Liver (tissue), 9 donors: ENCODE results near the gene ILK. TPM values are rescaled to one million over a fixed set of nuclear protein-coding genes. Genes with fewer than 3 reads are reported as not detected.

ENCODE experiments used
- DNase-seq: peaks from one replicate; pipeline ENCODE4 v3.0.0-alpha.2; 2017; ENCODE audit warnings: low spot score
- H3K27ac ChIP-seq, 2 donors: one replicate each; pipeline ENCODE4 v1.7.0; 2013; ENCODE audit warnings: inconsistent platforms in 2 of 2, low read length in 2 of 2, control low read depth in 1 of 2, low read depth in 1 of 2, mild to moderate bottlenecking in 1 of 2
- H3K27me3 ChIP-seq, 4 donors: one replicate each; pipeline versions ENCODE4 v1.6.1 to v1.7.0; 2013; ENCODE audit warnings: low read length in 3 of 4, inconsistent platforms in 1 of 4, mild to moderate bottlenecking in 1 of 4, moderate library complexity in 1 of 4; ENCODE audit not compliant: control insufficient read depth in 4 of 4, insufficient read depth in 4 of 4
- H3K36me3 ChIP-seq, 4 donors: one replicate each; pipeline versions ENCODE4 v1.6.1 to v1.7.0; 2013; ENCODE audit warnings: low read length in 3 of 4, mild to moderate bottlenecking in 3 of 4, low read depth in 1 of 4, moderate library complexity in 1 of 4; ENCODE audit not compliant: control insufficient read depth in 4 of 4, insufficient read depth in 3 of 4
- H3K4me1 ChIP-seq, 4 donors: one replicate each; pipeline versions ENCODE4 v1.6.1 to v1.7.0; 2013; ENCODE audit warnings: low read length in 3 of 4, mild to moderate bottlenecking in 3 of 4, moderate library complexity in 1 of 4; ENCODE audit not compliant: control insufficient read depth in 4 of 4, insufficient read depth in 4 of 4
- H3K4me3 ChIP-seq, 3 donors: one replicate each; pipeline versions ENCODE4 v1.6.1 to v1.7.0; 2013; ENCODE audit warnings: low read length in 3 of 3, control low read depth in 1 of 3, low read depth in 1 of 3, mild to moderate bottlenecking in 1 of 3
- H3K9ac ChIP-seq, 2 donors: one replicate each; pipeline ENCODE4 v1.7.0; 2013; ENCODE audit warnings: low read length in 2 of 2, mild to moderate bottlenecking in 2 of 2, moderate library complexity in 2 of 2, control low read depth in 1 of 2, low read depth in 1 of 2
- H3K9me3 ChIP-seq, 4 donors: one replicate each; pipeline versions ENCODE4 v1.6.1 to v1.7.0; 2013; ENCODE audit warnings: low read length in 3 of 4; ENCODE audit not compliant: control insufficient read depth in 4 of 4
- ATF3 ChIP-seq: IDR thresholded peaks from 2 replicates; pipeline ENCODE4 v1.6.1; 2016; ENCODE audit warnings: antibody characterized with exemption
- CTCF ChIP-seq: fragments of 150-350 bp; IDR thresholded peaks from 2 replicates; pipeline ENCODE4 v1.5.1; 2017; ENCODE audit warnings: improper control_type of control experiment, low read depth, low read length; ENCODE audit not compliant: missing input control
- EGR1 ChIP-seq, 2 donors: IDR thresholded peaks; 2 replicates each; pipeline ENCODE4 v1.6.1; 2016 to 2018; ENCODE audit warnings: antibody characterized with exemption in 2 of 2, low read depth in 2 of 2
- FOXA1 ChIP-seq: IDR thresholded peaks from 2 replicates; pipeline ENCODE4 v1.6.1; 2016; ENCODE audit warnings: antibody characterized with exemption
- FOXA2 ChIP-seq: IDR thresholded peaks from 2 replicates; pipeline ENCODE4 v1.6.1; 2016; ENCODE audit warnings: antibody characterized with exemption
- GABPA ChIP-seq, 2 donors: IDR thresholded peaks in 1 of 2; conservative IDR thresholded peaks in 1 of 2; 2 replicates each; pipeline ENCODE4 v1.6.1; 2016; ENCODE audit warnings: antibody characterized with exemption in 2 of 2, mild to moderate bottlenecking in 1 of 2, moderate library complexity in 1 of 2
- HNF4A ChIP-seq, 2 donors: conservative IDR thresholded peaks; 2 replicates each; pipeline ENCODE4 v1.6.1; 2016; ENCODE audit warnings: antibody characterized with exemption in 2 of 2, mild to moderate bottlenecking in 2 of 2
- HNF4G ChIP-seq: IDR thresholded peaks from 2 replicates; pipeline ENCODE4 v1.6.1; 2016; ENCODE audit warnings: antibody characterized with exemption
- JUND ChIP-seq, 2 donors: IDR thresholded peaks; 2 replicates each; pipeline ENCODE4 v1.6.1; 2016; ENCODE audit warnings: antibody characterized with exemption in 2 of 2
- MAX ChIP-seq: IDR thresholded peaks from 2 replicates; pipeline ENCODE4 v1.6.1; 2016; ENCODE audit warnings: antibody characterized with exemption
- NR2F2 ChIP-seq: IDR thresholded peaks from 2 replicates; pipeline ENCODE4 v1.6.1; 2016; ENCODE audit warnings: antibody characterized with exemption
- RAD21 ChIP-seq, 2 donors: IDR thresholded peaks; 2 replicates each; pipeline ENCODE4 v1.6.1; 2016; ENCODE audit warnings: antibody characterized with exemption in 2 of 2, mild to moderate bottlenecking in 2 of 2
- REST ChIP-seq: IDR thresholded peaks from 2 replicates; pipeline ENCODE4 v1.6.1; 2016; ENCODE audit warnings: antibody characterized with exemption, mild to moderate bottlenecking
- RXRA ChIP-seq, 2 donors: IDR thresholded peaks; 2 replicates each; pipeline ENCODE4 v1.6.1; 2017 to 2018; ENCODE audit warnings: antibody characterized with exemption in 2 of 2, mild to moderate bottlenecking in 1 of 2
- SP1 ChIP-seq: IDR thresholded peaks from 2 replicates; pipeline ENCODE4 v1.6.1; 2018; ENCODE audit warnings: antibody characterized with exemption, mild to moderate bottlenecking
- TAF1 ChIP-seq: conservative IDR thresholded peaks from 2 replicates; pipeline ENCODE4 v1.6.1; 2016; ENCODE audit warnings: antibody characterized with exemption, mild to moderate bottlenecking
- YY1 ChIP-seq: IDR thresholded peaks from 2 replicates; pipeline ENCODE4 v1.6.1; 2016; ENCODE audit warnings: antibody characterized with exemption, mild to moderate bottlenecking
- ZBTB33 ChIP-seq: IDR thresholded peaks from 2 replicates; pipeline ENCODE4 v1.6.1; 2016; ENCODE audit warnings: antibody characterized with exemption
- WGBS: extraction: QIAGEN DNeasy Blood & Tissue Kit; methylation state at CpG from one replicate; pipeline ENCODE4 v1.1.7; 2013; 5-methylcytosine and 5-hydroxymethylcytosine counted together
- polyA plus RNA-seq, 2 donors: library from polyadenylated mRNA; stranded (reverse) in 1 of 2; unstranded in 1 of 2; fragments of 200-250 nt in 1 of 2; fragments of >200 nt in 1 of 2; fragmentation: Nextera tagmentation in 1 of 2; extraction: Ambion mirVana in 1 of 2; gene quantifications; one replicate each; pipeline versions ENCODE4 v1.2.1 to v1.2.3, GENCODE V29; 2013 to 2015
- total RNA-seq, 2 donors: library from RNA; depleted of rRNA; stranded (reverse); fragments of >200 nt; gene quantifications; one replicate each; pipeline ENCODE4 v1.2.3, GENCODE V29; 2014
- donor health status: healthy.
- donor health status: healthy.
- donor health status: healthy.
- donor health status: healthy.
- donor health status: healthy.

ILK gene
- total and polyA plus RNA-seq, 4 donors = 29.6 to 69.1 (median 48.2) TPM

GRCh38 chr11:6596239-6596877 lies 7.2 kb upstream of the ILK start (continued):
- TF ChIP-seq REST (no peak), HNF4G (no peak), RAD21 (IDR thresholded peaks at IDR 0.05) (no peak), FOXA2 (no peak), FOXA1 (no peak), CTCF (no peak), RXRA (IDR thresholded peaks at IDR 0.05) (no peak), SP1 (no peak), NR2F2 (no peak)

- Histone ChIP-seq H3K4me1 (peaks cover 8 to 41% (median 32%) of the 10 kb centered on the region in 4 donors), H3K36me3 (peaks cover 3 to 48% (median 29%) of the 10 kb centered on the region in 4 donors)
Observed at GRCh38 chr11:6598555-6598954, 5.0 kb upstream of the ILK start.

More at GRCh38 chr11:6598555-6598954, 5.0 kb upstream of the ILK start:
- WGBS = 38% methylated on average over 3 of the region's 3 CpGs
- Histone ChIP-seq H3K9ac (no peak overlapping the region), H3K4me3 (no peak overlapping the region), H3K27ac (peak overlapping the region; percentile 19 to 68), H3K27me3 (no peaks in the 10 kb centered on the region), H3K9me3 (no peaks in the 10 kb centered on the region)
- TF ChIP-seq TAF1 (no peak), YY1 (peak; percentile 73), MAX (peak; percentile 74), ZBTB33 (no peak), EGR1 (IDR thresholded peaks at IDR 0.05; ENCODE audit: low read depth in 2 of 2) (peak in 1 of 2 donors; percentile 19), SP1 (peak; percentile 75), HNF4A (conservative IDR thresholded peaks at IDR 0.05) (peak; percentile 86), RXRA (IDR thresholded peaks at IDR 0.05) (peak; percentile 49 to 60), HNF4G (peak; percentile 55), JUND (IDR thresholded peaks at IDR 0.05) (peak in 1 of 2 donors; percentile 67), RAD21 (IDR thresholded peaks at IDR 0.05) (peak; percentile 33 to 48), NR2F2 (no peak), GABPA (IDR thresholded peaks at IDR 0.05 in 1 of 2, conservative IDR thresholded peaks at IDR 0.05 in 1 of 2) (peak in 1 of 2 donors; percentile 39), ATF3 (no peak), REST (peak; percentile 59)
- DNase-seq = peak; percentile 32
